Measurements from ENCODE around the gene IQGAP2. TPM values are rescaled to one million over a fixed set of nuclear protein-coding genes. Genes with fewer than 3 reads are reported as not detected.
"Not testable (repeated sequence)": the region's sequence is repeated elsewhere in the genome, so short reads cannot be mapped to it uniquely, and the experiment has no call there.

IQGAP2 gene
- total RNA-seq, 1 donor from 2014 or later = 0.16 TPM

GRCh38 chr5:76497986-76498717 lies 95.1 kb downstream of the IQGAP2 start:
- DNase-seq (ENCODE audit: low read depth) = no peak

DNA sequence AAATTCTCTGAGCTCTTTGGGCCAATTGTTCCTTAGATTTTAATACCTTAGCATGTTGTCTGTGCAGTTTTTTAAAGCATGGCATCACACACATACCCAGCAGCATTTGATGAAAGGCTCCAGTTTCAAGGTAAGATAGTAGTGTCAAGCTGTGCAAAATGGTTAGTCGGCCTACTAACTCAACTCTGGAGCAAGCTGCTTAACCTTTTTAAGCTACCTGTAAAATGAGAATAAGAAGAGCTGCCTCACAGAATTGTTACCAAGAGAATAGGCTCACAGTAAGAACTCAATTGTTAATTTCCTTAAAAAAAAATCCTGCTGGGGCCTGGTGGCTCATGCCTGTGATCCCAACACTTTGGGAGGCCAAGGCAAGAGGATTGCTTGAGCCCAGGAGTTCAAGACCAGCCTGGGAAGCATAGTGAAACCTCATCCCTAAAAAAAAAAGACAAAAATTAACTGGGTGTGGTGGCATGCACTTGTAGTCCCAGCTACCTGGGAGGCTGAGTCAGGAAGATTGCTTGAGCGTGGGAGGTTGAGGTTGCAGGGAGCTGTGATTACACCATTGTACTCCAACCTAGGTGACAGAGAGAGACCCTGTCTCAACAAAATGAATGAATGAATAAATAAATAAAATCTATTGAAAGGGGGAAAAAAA lies 96.5 kb downstream of the IQGAP2 start:
- no peak for DNase-seq (ENCODE audit: low read depth)

DNA sequence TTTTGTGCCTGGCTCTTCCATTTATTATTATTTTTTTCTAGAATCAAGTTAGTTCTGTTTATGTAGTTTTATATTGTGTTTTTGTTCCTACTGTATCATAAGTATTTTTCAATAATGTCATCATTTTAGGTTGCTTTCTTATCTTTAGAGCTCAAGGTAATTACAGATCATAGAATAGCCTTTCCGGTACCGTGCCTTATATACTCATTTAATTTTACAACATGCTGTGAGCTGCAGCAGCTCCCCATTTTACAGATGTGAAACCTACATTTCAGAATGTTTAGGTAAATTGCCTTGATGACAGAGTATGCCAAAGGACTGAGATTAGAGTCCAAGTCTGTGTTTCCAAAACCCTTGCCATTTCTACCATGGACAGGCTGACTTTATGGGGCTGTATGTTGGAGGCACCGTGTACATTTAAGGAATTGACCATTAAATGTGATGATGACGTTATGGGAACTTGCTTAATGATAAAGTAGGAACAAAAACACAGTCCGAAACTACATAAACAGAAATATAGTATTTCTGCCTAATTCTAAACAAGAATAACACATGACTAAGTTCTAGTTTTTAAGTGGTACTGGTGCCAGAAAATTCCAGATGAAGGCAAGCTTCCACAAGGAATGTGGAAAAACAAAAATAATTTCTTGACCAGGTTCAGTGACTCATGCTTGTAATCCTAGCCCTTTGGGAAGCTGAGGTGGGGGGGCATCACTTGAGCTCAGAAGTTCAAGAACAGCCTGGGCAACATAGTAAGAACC lies 97.7 kb downstream of the IQGAP2 start:
- DNase-seq (ENCODE audit: low read depth) = peak; percentile 5

GRCh38 chr5:76503929-76504328 lies 100.8 kb downstream of the IQGAP2 start:
- DNase-seq (ENCODE audit: low read depth) = no peak

DNA sequence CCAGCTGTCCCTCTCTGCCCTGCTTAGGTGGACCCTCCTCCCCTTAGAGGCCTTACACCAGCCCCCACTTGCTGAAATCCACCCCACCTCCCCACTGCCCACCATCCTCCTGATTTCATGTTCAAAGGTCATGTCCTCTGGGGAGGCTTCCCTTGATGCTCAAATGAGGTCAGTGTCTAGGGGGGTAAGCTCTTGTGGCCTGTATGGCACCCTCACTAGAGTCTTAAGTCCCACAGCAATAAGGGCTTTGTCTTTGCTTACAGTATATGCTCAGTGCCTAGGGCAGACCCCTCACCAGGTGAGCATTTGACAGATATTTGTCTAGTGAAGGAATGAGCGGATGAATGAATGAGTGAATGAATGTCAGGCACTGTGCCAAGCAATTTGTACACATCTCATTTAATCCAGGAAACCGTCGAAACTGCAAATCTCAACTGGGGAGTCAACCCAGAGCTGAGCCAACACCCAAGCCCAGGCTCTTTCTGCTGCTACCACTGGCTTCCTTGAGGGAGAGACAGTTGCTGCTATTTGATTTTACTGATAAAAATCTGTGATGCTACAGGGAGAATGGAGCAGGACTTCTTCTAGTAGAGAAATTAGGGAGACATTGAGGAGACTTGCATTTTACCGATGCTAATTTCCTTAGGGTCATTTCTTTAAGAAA lies 101.9 kb downstream of the IQGAP2 start:
- DNase-seq (ENCODE audit: low read depth) = no peak

- no peak for DNase-seq (ENCODE audit: low read depth)
These were observed 110.4 kb downstream of the IQGAP2 start for GRCh38 chr5:76513476-76513875.

GRCh38 chr5:76514292-76514691 lies 111.2 kb downstream of the IQGAP2 start:
- no peak for DNase-seq (ENCODE audit: low read depth)

DNA sequence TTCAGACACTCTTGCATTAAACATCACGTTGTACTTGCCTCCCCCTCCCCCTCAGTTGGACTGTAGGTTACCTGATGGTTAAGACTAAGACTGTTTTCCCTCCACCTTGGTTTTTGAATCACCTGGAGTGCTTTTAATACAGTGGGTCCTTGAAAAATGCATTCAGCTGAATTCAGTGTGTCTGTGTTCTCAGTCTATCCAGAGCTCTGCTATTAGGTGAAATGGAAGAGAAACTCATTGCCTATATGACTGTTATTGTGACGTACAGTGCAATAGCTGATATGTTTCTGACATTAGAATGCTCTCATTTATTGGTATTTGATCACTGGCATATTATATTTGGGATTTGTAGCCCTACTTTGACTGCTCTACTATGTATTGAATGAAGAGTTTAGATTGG lies 111.6 kb downstream of the IQGAP2 start:
- no peak for DNase-seq (ENCODE audit: low read depth)

DNA sequence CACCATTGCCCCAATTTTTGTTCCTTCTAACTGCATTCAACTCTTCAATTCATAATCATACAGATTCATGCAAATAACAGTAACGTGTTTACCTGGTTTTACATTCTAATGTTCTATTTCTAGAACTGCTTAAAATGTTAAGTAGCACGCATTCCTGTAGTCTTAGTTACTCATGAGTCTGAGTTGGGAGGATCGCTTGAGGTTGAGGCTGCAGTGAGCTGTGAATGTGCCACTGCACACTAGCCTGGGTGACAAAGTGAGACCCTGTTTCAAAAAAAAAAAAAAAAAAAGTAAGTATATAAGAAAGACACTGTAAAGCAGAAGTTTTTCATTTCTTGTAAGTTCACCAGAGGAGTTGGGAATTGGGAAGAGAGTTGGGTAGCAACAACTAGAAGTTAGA lies 114.2 kb downstream of the IQGAP2 start:
- DNase-seq (ENCODE audit: low read depth) = no peak

- DNase-seq (ENCODE audit: low read depth) = not testable (repeated sequence)
These were observed 115.2 kb downstream of the IQGAP2 start for GRCh38 chr5:76518246-76518645.

DNA sequence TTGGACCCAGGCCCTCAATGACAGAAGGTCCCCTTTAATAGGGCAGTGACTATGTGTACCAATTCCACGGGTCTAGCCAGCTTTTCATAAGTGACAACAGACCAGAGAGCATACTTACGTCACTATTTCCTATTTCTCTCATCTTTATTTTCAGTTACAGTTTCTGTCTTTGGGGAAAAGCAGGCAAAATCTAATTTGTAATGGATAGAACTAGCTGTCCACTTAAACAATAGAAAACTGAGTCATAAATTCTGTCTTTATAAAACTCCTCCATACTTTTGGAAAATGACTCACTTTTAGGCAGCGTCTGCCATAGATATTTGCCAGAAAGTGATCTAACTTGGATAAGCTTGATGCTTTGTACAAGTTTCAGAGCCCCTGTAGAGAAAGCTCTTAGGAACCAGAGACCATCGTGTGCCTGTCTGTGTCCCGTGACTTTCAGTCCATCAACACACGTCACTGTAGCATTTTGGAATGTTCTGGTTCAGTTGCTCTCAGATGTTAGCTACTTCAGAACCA lies 118.2 kb downstream of the IQGAP2 start:
- no peak for DNase-seq (ENCODE audit: low read depth)

DNA sequence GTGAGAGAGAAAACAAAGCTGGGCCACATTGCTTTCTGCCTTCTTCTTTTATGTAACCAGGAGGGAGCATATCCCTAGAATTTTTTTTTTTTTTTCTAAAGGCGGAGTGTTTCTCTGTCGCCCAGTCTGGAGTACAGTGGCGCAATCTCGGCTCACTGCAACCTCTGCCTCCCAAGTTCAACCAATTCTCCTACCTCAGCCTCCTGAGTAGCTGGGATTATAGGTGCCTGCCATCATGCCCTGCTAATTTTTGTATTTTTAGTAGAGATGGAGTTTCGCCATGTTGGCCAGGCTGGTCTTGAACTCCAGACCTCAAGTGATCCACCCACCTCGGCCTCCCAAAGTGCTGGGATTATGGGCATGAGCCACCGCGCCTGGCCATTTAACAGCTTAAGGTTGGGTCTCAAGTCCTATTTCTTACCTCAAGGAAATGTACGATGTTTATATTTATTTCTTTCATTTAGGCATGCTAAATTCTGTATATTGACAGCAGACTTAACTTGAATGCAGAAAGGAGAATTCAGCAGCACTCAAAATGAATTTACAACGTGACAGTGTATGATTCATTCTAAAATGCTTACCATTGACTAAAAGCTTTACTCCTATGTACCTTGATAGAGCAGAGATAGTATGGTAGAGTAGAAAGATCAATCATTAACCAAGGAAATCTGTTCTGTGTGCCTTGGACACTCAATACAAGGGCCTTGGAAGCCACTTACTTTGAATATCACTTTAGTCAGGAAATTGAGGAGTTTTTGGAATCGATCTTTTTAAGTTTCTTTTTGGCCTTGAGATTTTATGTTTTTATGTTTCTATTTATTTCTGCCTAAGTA lies 119.2 kb downstream of the IQGAP2 start:
- DNase-seq (ENCODE audit: low read depth) = no peak

GRCh38 chr5:76524101-76524835 lies 121.2 kb downstream of the IQGAP2 start:
- DNase-seq (ENCODE audit: low read depth) = no peak

GRCh38 chr5:76524868-76525267 lies 121.8 kb downstream of the IQGAP2 start:
- no peak for DNase-seq (ENCODE audit: low read depth)

- DNase-seq (ENCODE audit: low read depth) = no peak
These were observed 122.9 kb downstream of the IQGAP2 start for GRCh38 chr5:76525956-76526355.

- DNase-seq (ENCODE audit: low read depth) = no peak
These were observed 124.0 kb downstream of the IQGAP2 start for GRCh38 chr5:76526950-76527583.

DNA sequence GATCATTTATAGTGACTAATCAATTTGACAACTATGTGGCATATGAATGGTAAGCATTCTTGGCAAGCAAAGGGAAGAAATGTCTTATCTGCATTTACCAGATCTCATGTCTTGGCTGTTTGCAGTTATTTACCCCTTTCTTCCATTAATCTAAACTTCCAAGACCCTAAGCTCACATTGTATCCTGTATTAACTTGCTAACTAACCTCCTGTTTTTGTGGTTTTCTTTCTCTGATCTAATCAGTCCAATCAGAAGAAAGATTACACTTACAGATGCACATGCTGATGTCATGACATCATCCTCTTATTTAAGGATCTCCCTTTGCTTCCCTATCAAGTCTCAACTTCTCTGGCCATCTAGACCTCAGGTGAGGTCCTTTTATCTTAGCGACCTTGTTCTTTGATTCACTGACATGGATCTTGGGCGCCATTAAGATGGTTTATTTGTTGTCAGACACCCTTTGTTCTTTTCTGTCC lies 124.6 kb downstream of the IQGAP2 start:
- no peak for DNase-seq (ENCODE audit: low read depth)

GRCh38 chr5:76528547-76529331 lies 125.7 kb downstream of the IQGAP2 start:
- DNase-seq (ENCODE audit: low read depth) = no peak
